Measurements from ENCODE around the gene DBH.

DBH gene

DNA sequence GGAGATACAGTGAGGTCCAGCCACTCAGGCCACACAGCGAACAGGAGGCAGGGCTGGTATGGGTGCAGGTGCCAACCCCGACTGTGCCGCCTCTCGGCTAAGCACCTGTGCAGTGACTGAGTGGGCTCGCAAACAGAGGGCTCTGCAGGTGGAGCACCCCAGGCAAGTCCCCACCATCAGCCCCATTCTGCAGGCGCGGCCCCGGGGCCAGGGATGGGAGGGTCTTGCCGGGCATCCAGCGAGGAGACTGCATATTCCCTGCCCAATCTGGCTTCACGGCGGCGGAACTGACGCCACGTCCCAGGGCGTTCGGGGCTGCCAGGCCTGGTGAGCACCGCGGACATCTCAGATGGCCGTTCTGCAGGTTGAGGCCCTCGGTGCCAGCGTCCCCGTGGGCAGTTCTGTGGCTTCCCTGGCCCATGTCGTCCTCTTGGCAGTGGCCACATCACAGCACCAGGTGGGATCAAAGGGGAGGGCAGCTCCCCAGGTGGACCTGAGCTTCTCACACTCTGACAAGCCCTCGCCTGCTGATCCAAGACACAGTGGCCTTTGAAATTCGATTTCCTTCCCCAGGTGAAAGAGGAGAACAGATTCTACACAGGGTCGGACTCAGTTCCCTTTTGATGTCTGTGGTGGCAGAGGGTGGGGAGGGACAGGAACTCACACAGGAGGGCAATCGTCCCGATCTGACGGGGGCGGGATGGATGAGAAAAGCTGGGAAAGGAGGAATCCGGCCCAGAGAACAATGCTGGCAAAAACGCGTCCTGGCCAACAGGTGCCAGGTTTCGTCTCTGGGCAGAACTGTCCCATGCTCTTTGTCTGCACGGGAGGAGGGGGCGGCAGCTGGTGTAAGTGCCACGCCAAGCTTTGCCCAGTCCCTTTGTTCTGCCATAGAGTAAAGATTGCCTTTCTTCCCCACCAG is 18.8 kb downstream of the DBH start:
- H3K4me1 ChIP-seq (ENCODE audit: low read length), result no peaks in the 10 kb centered on the region
- TF ChIP-seq EZH2phosphoT487 (IDR thresholded peaks at IDR 0.05; ENCODE audit: low read depth) (no peak), CTCF (IDR thresholded peaks at IDR 0.05; ENCODE audit: low read depth, low read length) (no peak)
- no peaks in the 10 kb centered on the region for H3K79me2 ChIP-seq (ENCODE audit: low read length)
- H3K27me3 ChIP-seq (ENCODE audit: low read depth, low read length), result 0 out of 2 replicates have a peak, but pooled peaks cover 8% of the 10 kb centered on the region
- no peak overlapping the region for H3K27ac ChIP-seq (ENCODE audit: low read length)
- no peak overlapping the region for H2AFZ ChIP-seq (ENCODE audit: low read depth, low read length)
- no peak overlapping the region for H3K4me2 ChIP-seq (ENCODE audit: low read length)
- no peak overlapping the region for H3K9ac ChIP-seq (ENCODE audit: low read length)
- H3K36me3 ChIP-seq (replicated peaks; ENCODE audit: low read depth, low read length), result no peaks in the 10 kb centered on the region
- H4K20me1 ChIP-seq (ENCODE audit: insufficient read depth, low read length), result no peaks in the 10 kb centered on the region
- H3K4me3 ChIP-seq (ENCODE audit: low read length), result no peak overlapping the region
- H3K9me3 ChIP-seq (ENCODE audit: insufficient read depth, low read length), result no peaks in the 10 kb centered on the region

GRCh38 chr9:133655701-133656100 is 19.5 kb downstream of the DBH start:
- no peaks in the 10 kb centered on the region for H3K36me3 ChIP-seq (replicated peaks; ENCODE audit: low read depth, low read length)
- no peak overlapping the region for H3K4me3 ChIP-seq (ENCODE audit: low read length)
- no peak overlapping the region for H3K27ac ChIP-seq (ENCODE audit: low read length)
- TF ChIP-seq EZH2phosphoT487 (IDR thresholded peaks at IDR 0.05; ENCODE audit: low read depth), result no peak
- TF ChIP-seq CTCF (IDR thresholded peaks at IDR 0.05; ENCODE audit: low read depth, low read length), result no peak
- H2AFZ ChIP-seq (ENCODE audit: low read depth, low read length), result no peak overlapping the region
- no peak overlapping the region for H3K9ac ChIP-seq (ENCODE audit: low read length)
- H3K79me2 ChIP-seq (ENCODE audit: low read length), result no peaks in the 10 kb centered on the region
- no peak overlapping the region for H3K4me2 ChIP-seq (ENCODE audit: low read length)
- H3K4me1 ChIP-seq (ENCODE audit: low read length), result no peaks in the 10 kb centered on the region
- 0 out of 2 replicates have a peak, but pooled peaks cover 6% of the 10 kb centered on the region for H3K27me3 ChIP-seq (ENCODE audit: low read depth, low read length)
- H3K9me3 ChIP-seq (ENCODE audit: insufficient read depth, low read length), result no peaks in the 10 kb centered on the region
- H4K20me1 ChIP-seq (ENCODE audit: insufficient read depth, low read length), result no peaks in the 10 kb centered on the region

DNA sequence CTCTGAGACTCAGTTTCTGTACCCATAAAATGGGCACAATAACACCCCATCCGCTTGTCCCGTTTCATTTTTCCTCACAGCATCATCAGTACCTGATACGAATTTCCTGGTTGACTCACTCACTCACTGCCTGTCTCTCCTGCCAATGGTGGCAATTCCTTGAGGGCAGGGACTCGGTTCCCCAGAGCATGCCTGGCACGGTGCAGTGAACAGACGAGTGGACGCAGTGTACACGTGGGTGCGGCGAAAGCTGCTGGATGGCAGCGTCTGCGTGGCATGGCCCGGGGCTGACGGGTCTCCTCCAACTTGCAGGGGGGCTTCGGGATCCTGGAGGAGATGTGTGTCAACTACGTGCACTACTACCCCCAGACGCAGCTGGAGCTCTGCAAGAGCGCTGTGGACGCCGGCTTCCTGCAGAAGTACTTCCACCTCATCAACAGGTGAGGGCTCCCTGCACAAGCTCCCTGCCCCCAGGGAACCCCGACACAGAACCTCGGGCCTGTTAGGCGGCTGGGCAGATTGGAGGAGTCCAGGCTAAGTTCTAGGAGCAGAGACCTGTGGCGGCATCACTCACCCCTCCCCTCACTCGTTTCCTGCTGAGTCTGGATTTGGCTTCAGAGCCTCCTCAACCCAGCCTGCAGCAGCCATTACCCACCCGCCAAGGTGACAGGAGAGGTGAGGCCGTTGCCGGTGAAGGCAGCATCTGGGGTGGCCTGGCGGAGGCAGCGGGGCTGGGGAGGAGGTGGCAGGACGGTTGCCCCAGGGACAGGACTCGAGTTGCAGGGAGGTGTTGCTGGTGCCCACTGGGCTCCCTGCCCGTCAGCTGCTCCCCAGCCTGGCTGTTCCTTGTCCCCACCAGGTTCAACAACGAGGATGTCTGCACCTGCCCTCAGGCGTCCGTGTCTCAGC is 20.3 kb downstream of the DBH start:
- H3K9me3 ChIP-seq (ENCODE audit: insufficient read depth, low read length), result no peaks in the 10 kb centered on the region
- no peaks in the 10 kb centered on the region for H4K20me1 ChIP-seq (ENCODE audit: insufficient read depth, low read length)
- no peak overlapping the region for H2AFZ ChIP-seq (ENCODE audit: low read depth, low read length)
- no peaks in the 10 kb centered on the region for H3K36me3 ChIP-seq (replicated peaks; ENCODE audit: low read depth, low read length)
- TF ChIP-seq EZH2phosphoT487 (IDR thresholded peaks at IDR 0.05; ENCODE audit: low read depth), result no peak
- TF ChIP-seq CTCF (IDR thresholded peaks at IDR 0.05; ENCODE audit: low read depth, low read length), result no peak
- no peak overlapping the region for H3K4me2 ChIP-seq (ENCODE audit: low read length)
- H3K9ac ChIP-seq (ENCODE audit: low read length), result no peak overlapping the region
- H3K4me3 ChIP-seq (ENCODE audit: low read length), result no peak overlapping the region
- H3K4me1 ChIP-seq (ENCODE audit: low read length), result no peaks in the 10 kb centered on the region
- no peaks in the 10 kb centered on the region for H3K79me2 ChIP-seq (ENCODE audit: low read length)
- H3K27me3 ChIP-seq (ENCODE audit: low read depth, low read length), result no peaks in the 10 kb centered on the region
- no peak overlapping the region for H3K27ac ChIP-seq (ENCODE audit: low read length)
